Epithelial cell of esophagus (primary cell): Measurements from ENCODE around the gene MAPK8.

ENCODE experiments used
- DNase-seq: peaks from one replicate; pipeline ENCODE4 v3.0.0; 2010; ENCODE audit warnings: low read depth
- H3K4me3 ChIP-seq: 2 replicates; pipeline ENCODE4 v1.5.1; 2011; ENCODE audit warnings: mild to moderate bottlenecking, low read length, control low read depth
- CTCF ChIP-seq: IDR thresholded peaks from 2 replicates; pipeline ENCODE4 v1.5.1; 2011; ENCODE audit warnings: low read depth, mild to moderate bottlenecking, low read length, control low read depth, inconsistent platforms; ENCODE audit not compliant: insufficient read depth; ENCODE audit errors: missing control alignments

Gene MAPK8

GRCh38 chr10:48475943-48476278, 169.4 kb downstream of the MAPK8 start:
- H3K4me3 ChIP-seq: no peak overlapping the region

GRCh38 chr10:48476279-48476982, 170.0 kb downstream of the MAPK8 start:
- TF ChIP-seq CTCF: no peak
- DNase-seq: no peak

More at GRCh38 chr10:48475943-48476278, 169.4 kb downstream of the MAPK8 start:
- TF ChIP-seq CTCF: no peak
- no peak for DNase-seq

GRCh38 chr10:48477141-48477540, 170.7 kb downstream of the MAPK8 start:
- H3K4me3 ChIP-seq: no peak overlapping the region
- DNase-seq: peak; percentile 18
- TF ChIP-seq CTCF: no peak

More at GRCh38 chr10:48476279-48476982, 170.0 kb downstream of the MAPK8 start:
- H3K4me3 ChIP-seq: no peak overlapping the region

- no peak for TF ChIP-seq CTCF
- DNase-seq: no peak
Observed at GRCh38 chr10:48477616-48478015, 171.1 kb downstream of the MAPK8 start.

GRCh38 chr10:48478469-48478868, 172.0 kb downstream of the MAPK8 start:
- no peak for DNase-seq

More at GRCh38 chr10:48477616-48478015, 171.1 kb downstream of the MAPK8 start:
- H3K4me3 ChIP-seq: no peak overlapping the region

GRCh38 chr10:48478980-48479811, 172.7 kb downstream of the MAPK8 start:
- TF ChIP-seq CTCF: no peak
- DNase-seq: no peak

More at GRCh38 chr10:48478469-48478868, 172.0 kb downstream of the MAPK8 start:
- TF ChIP-seq CTCF: no peak
- H3K4me3 ChIP-seq: no peak overlapping the region

More at GRCh38 chr10:48478980-48479811, 172.7 kb downstream of the MAPK8 start:
- no peak overlapping the region for H3K4me3 ChIP-seq
